Measurements from ENCODE around the gene COQ8A.

GRCh38 chr1:226954777-226955176, 14.7 kb downstream of the COQ8A start:
- TF ChIP-seq CTCF (IDR thresholded peaks at IDR 0.05; ENCODE audit: borderline replicate concordance, extremely low read depth, low read length, poor library complexity, severe bottlenecking): no peak
- no peak for TF ChIP-seq EZH2 (IDR thresholded peaks at IDR 0.05; ENCODE audit: borderline replicate concordance, low read depth, low read length, severe bottlenecking)

Measured in DND-41 (cell line).